A549 (cell line): ENCODE measurements around the gene SSU72.

ENCODE experiments used
- CHD4 ChIP-seq: fragments of 200-600 bp; sonication (generic); IDR thresholded peaks from 2 replicates; pipeline ENCODE4 v1.6.1; 2016; ENCODE audit warnings: antibody characterized with exemption, mild to moderate bottlenecking, borderline replicate concordance
- EP300 ChIP-seq, 2 experiments: fragments of >200 bp; sonication (Bioruptor Twin); formaldehyde crosslinking; IDR thresholded peaks; 2 replicates in 1 of 2; 3 replicates in 1 of 2; pipeline ENCODE4 v1.6.1; 2016 to 2017
- FOSB ChIP-seq: fragments of 250-450 bp; sonication (Bioruptor Pico); IDR thresholded peaks from 2 replicates; pipeline ENCODE4 v1.5.0; 2020; ENCODE audit warnings: mild to moderate bottlenecking, moderate library complexity
- JUN ChIP-seq, 2 experiments: fragments of >200 bp; sonication (Bioruptor Twin); formaldehyde crosslinking; IDR thresholded peaks; 2 replicates in 1 of 2; 3 replicates in 1 of 2; pipeline ENCODE4 v1.6.1; 2016 to 2017
- JUNB ChIP-seq: fragments of >200 bp; sonication (Bioruptor Twin); formaldehyde crosslinking; IDR thresholded peaks from 2 replicates; pipeline ENCODE4 v1.6.1; 2016
- MAFK ChIP-seq: fragments of 450-650 bp; IDR thresholded peaks from 2 replicates; pipeline ENCODE4 v1.6.1; 2014; ENCODE audit not compliant: partially characterized antibody
- MYC ChIP-seq: IDR thresholded peaks from 2 replicates; pipeline ENCODE4 v1.6.1; 2012; ENCODE audit warnings: mild to moderate bottlenecking, inconsistent platforms, low read length, improper control_type of control experiment, borderline replicate concordance
- POLR2A ChIP-seq: IDR thresholded peaks from 2 replicates; pipeline ENCODE4 v1.6.1; 2012; ENCODE audit warnings: mild to moderate bottlenecking, low read length
- RCOR1 ChIP-seq: fragments of 150-350 bp; IDR thresholded peaks from 2 replicates; pipeline ENCODE4 v1.6.1; 2014; ENCODE audit warnings: antibody characterized with exemption, low read length, low read depth
- TF ChIP-seq, protein P1 (sequence below): fragments of >200 bp; sonication (Bioruptor Twin); formaldehyde crosslinking; IDR thresholded peaks from 3 replicates; pipeline ENCODE4 v1.5.1; 2016
- TF ChIP-seq, protein P2 (sequence below): fragments of 450-650 bp; IDR thresholded peaks from 2 replicates; pipeline ENCODE4 v1.6.1; 2014; ENCODE audit warnings: antibody characterized with exemption
- TF ChIP-seq, protein P3 (sequence below): IDR thresholded peaks from 2 replicates; pipeline ENCODE4 v1.6.1; 2012
- TF ChIP-seq, protein P4 (sequence below): fragments of 150-350 bp; IDR thresholded peaks from 2 replicates; pipeline ENCODE4 v1.6.1; 2014; ENCODE audit warnings: low read depth, mild to moderate bottlenecking, low read length

DNA sequence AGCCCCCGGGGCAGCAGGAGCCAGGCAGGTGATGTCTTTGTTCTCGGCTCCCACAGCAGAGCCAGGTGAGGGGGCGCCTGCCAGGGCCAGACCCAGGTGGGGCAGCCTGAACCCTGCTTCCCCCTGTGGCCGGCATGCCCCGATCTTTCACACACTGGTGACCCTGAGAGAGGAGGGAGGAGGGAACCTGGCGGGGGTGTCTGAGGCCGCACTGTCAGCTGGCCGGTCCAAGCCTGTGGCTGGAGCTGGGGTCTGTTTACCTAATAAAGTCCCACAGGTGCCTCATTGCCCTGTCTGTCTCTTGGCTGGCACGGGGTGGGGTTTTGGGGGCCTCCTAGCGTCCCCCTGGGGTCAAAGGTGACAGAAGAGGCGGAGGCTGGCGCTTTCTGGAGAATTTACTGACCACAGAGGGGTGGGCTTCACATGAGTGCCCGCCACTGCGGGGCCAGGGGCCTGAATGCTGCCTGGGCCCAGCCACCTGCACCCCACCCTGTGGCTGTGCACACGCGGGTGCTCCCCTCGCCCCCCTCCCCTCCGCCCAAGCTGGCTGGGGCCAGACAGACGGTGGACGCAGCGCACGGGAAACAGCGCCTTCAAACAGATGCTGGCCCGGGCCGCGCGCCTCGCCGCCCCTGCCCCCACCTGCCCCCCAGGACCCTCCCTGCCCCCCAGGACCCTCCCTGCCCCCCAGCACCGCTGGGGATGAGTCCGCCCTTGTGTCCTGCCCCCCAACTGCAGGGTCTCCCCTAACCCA, 40.1 kb downstream of the SSU72 start:
- TF ChIP-seq, protein P1, sequence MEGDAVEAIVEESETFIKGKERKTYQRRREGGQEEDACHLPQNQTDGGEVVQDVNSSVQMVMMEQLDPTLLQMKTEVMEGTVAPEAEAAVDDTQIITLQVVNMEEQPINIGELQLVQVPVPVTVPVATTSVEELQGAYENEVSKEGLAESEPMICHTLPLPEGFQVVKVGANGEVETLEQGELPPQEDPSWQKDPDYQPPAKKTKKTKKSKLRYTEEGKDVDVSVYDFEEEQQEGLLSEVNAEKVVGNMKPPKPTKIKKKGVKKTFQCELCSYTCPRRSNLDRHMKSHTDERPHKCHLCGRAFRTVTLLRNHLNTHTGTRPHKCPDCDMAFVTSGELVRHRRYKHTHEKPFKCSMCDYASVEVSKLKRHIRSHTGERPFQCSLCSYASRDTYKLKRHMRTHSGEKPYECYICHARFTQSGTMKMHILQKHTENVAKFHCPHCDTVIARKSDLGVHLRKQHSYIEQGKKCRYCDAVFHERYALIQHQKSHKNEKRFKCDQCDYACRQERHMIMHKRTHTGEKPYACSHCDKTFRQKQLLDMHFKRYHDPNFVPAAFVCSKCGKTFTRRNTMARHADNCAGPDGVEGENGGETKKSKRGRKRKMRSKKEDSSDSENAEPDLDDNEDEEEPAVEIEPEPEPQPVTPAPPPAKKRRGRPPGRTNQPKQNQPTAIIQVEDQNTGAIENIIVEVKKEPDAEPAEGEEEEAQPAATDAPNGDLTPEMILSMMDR, result no peak
- TF ChIP-seq, protein P2, sequence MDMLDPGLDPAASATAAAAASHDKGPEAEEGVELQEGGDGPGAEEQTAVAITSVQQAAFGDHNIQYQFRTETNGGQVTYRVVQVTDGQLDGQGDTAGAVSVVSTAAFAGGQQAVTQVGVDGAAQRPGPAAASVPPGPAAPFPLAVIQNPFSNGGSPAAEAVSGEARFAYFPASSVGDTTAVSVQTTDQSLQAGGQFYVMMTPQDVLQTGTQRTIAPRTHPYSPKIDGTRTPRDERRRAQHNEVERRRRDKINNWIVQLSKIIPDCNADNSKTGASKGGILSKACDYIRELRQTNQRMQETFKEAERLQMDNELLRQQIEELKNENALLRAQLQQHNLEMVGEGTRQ, result no peak
- TF ChIP-seq MAFK, result no peak
- TF ChIP-seq, protein P3, sequence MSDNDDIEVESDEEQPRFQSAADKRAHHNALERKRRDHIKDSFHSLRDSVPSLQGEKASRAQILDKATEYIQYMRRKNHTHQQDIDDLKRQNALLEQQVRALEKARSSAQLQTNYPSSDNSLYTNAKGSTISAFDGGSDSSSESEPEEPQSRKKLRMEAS, result no peak
- no peak for TF ChIP-seq MYC
- TF ChIP-seq, protein P4, sequence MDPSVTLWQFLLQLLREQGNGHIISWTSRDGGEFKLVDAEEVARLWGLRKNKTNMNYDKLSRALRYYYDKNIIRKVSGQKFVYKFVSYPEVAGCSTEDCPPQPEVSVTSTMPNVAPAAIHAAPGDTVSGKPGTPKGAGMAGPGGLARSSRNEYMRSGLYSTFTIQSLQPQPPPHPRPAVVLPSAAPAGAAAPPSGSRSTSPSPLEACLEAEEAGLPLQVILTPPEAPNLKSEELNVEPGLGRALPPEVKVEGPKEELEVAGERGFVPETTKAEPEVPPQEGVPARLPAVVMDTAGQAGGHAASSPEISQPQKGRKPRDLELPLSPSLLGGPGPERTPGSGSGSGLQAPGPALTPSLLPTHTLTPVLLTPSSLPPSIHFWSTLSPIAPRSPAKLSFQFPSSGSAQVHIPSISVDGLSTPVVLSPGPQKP, result no peak
- no peak for TF ChIP-seq CHD4
- no peak for TF ChIP-seq JUN (IDR thresholded peaks at IDR 0.05)
- no peak for TF ChIP-seq POLR2A
- TF ChIP-seq RCOR1, result no peak
- no peak for TF ChIP-seq EP300 (IDR thresholded peaks at IDR 0.05)
- no peak for TF ChIP-seq FOSB
- no peak for TF ChIP-seq JUNB
